NCI-H748 (cell line): ENCODE measurements around the gene CXCL14.

Experiments used
- DNase-seq: peaks from one replicate; lab custom pipeline; 2025; ENCODE audit not compliant: unreplicated experiment; lab: John Stamatoyannopoulos, UW

CXCL14 gene

GRCh38 chr5:135596788-135597187, 18.0 kb upstream of the CXCL14 start:
- no peak for DNase-seq

- peak; percentile 27 for DNase-seq
Observed at GRCh38 chr5:135596157-135596763, 17.5 kb upstream of the CXCL14 start.

GRCh38 chr5:135594416-135594960, 15.7 kb upstream of the CXCL14 start:
- DNase-seq, result no peak

- no peak for DNase-seq
Observed at GRCh38 chr5:135593886-135594285, 15.1 kb upstream of the CXCL14 start.

GRCh38 chr5:135593141-135593540, 14.3 kb upstream of the CXCL14 start:
- no peak for DNase-seq

GRCh38 chr5:135592312-135593045, 13.7 kb upstream of the CXCL14 start:
- DNase-seq, result no peak

- DNase-seq, result no peak
Observed at GRCh38 chr5:135591277-135591676, 12.5 kb upstream of the CXCL14 start.

- DNase-seq, result no peak
Observed at GRCh38 chr5:135589152-135589551, 10.4 kb upstream of the CXCL14 start.

GRCh38 chr5:135587721-135588663, 9.2 kb upstream of the CXCL14 start:
- DNase-seq, result no peak

- no peak for DNase-seq
Observed at GRCh38 chr5:135584918-135585317, 6.1 kb upstream of the CXCL14 start.

- DNase-seq, result no peak
Observed at GRCh38 chr5:135584276-135584675, 5.5 kb upstream of the CXCL14 start.

GRCh38 chr5:135582099-135582781, 3.4 kb upstream of the CXCL14 start:
- no peak for DNase-seq

- no peak for DNase-seq
Observed at GRCh38 chr5:135578305-135578684, 496 bp downstream of the CXCL14 start.

- DNase-seq, result no peak
Observed at GRCh38 chr5:135577421-135577820, 1.4 kb downstream of the CXCL14 start.

GRCh38 chr5:135576075-135576599, 2.7 kb downstream of the CXCL14 start:
- DNase-seq, result no peak

- DNase-seq, result no peak
Observed at GRCh38 chr5:135574493-135574892, 4.3 kb downstream of the CXCL14 start.

GRCh38 chr5:135571902-135572301, 6.9 kb downstream of the CXCL14 start:
- no peak for DNase-seq

- no peak for DNase-seq
Observed at GRCh38 chr5:135571066-135571609, 7.7 kb downstream of the CXCL14 start.

- DNase-seq, result no peak
Observed at GRCh38 chr5:135570453-135570764, 8.4 kb downstream of the CXCL14 start.

GRCh38 chr5:135569755-135570452, 8.9 kb downstream of the CXCL14 start:
- DNase-seq, result peak; percentile 78
